ENCODE results near the gene SLC35F2. TPM values are rescaled to one million over a fixed set of nuclear protein-coding genes. Genes with fewer than 3 reads are reported as not detected.

Gene SLC35F2, protein sequence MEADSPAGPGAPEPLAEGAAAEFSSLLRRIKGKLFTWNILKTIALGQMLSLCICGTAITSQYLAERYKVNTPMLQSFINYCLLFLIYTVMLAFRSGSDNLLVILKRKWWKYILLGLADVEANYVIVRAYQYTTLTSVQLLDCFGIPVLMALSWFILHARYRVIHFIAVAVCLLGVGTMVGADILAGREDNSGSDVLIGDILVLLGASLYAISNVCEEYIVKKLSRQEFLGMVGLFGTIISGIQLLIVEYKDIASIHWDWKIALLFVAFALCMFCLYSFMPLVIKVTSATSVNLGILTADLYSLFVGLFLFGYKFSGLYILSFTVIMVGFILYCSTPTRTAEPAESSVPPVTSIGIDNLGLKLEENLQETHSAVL
- polyA plus RNA-seq, result 0.59 and 0.60 TPM in 2 replicates
- polyA minus RNA-seq, result not detected in 2 replicates

DNA sequence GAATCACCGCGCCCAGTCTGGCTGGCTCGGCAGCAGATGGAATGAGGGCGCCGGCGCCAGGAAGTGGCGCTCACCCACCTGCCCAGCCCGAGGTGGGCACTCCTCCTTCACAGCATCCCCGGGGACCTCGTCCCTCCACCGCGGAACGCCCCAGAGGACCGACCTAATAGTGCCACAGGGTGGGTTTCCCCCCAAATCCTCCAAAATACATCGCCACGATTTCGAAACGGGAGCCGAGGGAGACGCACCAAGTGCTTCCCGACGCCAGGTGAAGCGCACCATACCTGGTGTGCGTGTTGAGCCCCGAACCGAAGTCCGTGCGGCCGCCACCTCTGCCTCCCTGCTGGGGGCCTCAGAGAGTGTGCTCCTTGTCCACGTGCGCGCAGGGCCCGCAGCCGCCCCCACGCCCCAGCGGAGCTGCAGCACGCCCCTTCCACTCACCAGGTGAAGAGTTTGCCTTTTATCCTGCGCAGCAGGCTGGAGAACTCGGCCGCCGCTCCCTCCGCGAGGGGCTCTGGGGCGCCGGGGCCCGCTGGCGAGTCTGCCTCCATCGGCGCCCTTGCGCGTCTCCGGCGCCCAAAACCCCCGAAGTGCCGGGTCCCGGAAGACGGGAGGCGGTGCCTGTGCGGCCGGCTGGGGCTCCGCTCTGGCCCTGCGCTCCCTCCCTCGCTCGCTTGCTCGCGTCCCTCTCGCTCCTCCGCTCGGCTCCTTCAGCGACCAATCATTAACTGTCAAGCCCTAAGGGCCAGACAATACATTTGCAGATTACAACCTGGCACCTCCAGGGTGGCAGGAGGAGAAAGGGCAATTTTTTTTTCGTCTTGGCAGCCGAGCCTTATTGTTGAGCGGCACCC lies at the start of gene SLC35F2:
SLC35F2 (minus strand) TSS at position 571 of the 854 bp plus-strand sequence; CDS start at position 551, 20 bp downstream.
- no peaks in the 10 kb centered on the region for H3K9me2 ChIP-seq (ENCODE audit: insufficient read depth, low read length)
- H3K27me3 ChIP-seq (ENCODE audit: insufficient read depth, low read depth, low read length), result peaks cover 45% of the 10 kb centered on the region
- no peak within 1 kb of the TSS for H2AFZ ChIP-seq (ENCODE audit: low read depth, low read length)
- no peak within 1 kb of the TSS for H3K27ac ChIP-seq (ENCODE audit: low read length)
- H3F3A ChIP-seq (ENCODE audit: insufficient read depth, low read length, poor library complexity, severe bottlenecking), result no peaks in the 10 kb centered on the region
- H3K36me3 ChIP-seq (ENCODE audit: insufficient read depth, low read length), result no peaks in the 10 kb centered on the region
- peak within 1 kb of the TSS; percentile 77 for H3K4me3 ChIP-seq (ENCODE audit: low read length)
- TF ChIP-seq, protein P1, sequence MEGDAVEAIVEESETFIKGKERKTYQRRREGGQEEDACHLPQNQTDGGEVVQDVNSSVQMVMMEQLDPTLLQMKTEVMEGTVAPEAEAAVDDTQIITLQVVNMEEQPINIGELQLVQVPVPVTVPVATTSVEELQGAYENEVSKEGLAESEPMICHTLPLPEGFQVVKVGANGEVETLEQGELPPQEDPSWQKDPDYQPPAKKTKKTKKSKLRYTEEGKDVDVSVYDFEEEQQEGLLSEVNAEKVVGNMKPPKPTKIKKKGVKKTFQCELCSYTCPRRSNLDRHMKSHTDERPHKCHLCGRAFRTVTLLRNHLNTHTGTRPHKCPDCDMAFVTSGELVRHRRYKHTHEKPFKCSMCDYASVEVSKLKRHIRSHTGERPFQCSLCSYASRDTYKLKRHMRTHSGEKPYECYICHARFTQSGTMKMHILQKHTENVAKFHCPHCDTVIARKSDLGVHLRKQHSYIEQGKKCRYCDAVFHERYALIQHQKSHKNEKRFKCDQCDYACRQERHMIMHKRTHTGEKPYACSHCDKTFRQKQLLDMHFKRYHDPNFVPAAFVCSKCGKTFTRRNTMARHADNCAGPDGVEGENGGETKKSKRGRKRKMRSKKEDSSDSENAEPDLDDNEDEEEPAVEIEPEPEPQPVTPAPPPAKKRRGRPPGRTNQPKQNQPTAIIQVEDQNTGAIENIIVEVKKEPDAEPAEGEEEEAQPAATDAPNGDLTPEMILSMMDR (IDR thresholded peaks at IDR 0.05; ENCODE audit: poor library complexity, severe bottlenecking), result no peak
- peak; percentile 65 for TF ChIP-seq MXI1 (conservative IDR thresholded peaks at IDR 0.05; ENCODE audit: poor library complexity, severe bottlenecking)
- H3K9ac ChIP-seq (ENCODE audit: low read length), result peak within 1 kb of the TSS; percentile 37
- no peaks in the 10 kb centered on the region for H3K9me3 ChIP-seq (ENCODE audit: low read length)
- H3K79me2 ChIP-seq (replicated peaks; ENCODE audit: insufficient read depth, low read length), result no peaks in the 10 kb centered on the region
- H3K4me2 ChIP-seq (ENCODE audit: low read length), result peak within 1 kb of the TSS; percentile 55
- H4K20me1 ChIP-seq (ENCODE audit: insufficient read depth), result no peaks in the 10 kb centered on the region

DNA sequence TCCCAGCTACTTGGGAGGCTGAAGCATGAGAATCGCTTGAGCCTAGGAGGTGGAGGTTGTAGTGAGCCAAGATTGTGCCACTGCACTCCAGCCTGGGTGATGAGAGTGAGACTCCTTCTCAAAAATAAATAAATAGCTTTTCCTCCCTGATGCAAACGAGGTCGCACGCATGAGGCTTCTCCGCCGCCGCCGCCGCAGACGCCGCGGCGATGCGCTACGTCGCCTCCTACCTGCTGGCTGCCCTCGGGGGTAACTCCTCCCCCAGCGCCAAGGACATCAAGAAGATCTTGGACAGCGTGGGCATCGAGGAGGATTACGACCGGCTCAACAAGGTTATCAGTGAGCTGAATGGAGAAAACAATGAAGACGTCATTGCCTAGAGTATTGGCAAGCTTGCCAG lies 49.6 kb upstream of the SLC35F2 start:
- Histone ChIP-seq H3K36me3 (ENCODE audit: insufficient read depth, low read length) (no peaks in the 10 kb centered on the region), H3K9me2 (ENCODE audit: insufficient read depth, low read length) (no peaks in the 10 kb centered on the region), H2AFZ (ENCODE audit: low read depth, low read length) (no peak overlapping the region), H3K4me2 (ENCODE audit: low read length) (no peak overlapping the region), H3K4me3 (ENCODE audit: low read length) (no peak overlapping the region), H3K27me3 (ENCODE audit: insufficient read depth, low read depth, low read length) (no peaks in the 10 kb centered on the region), H3K27ac (ENCODE audit: low read length) (no peak overlapping the region), H4K20me1 (ENCODE audit: insufficient read depth) (no peaks in the 10 kb centered on the region), H3K9me3 (ENCODE audit: low read length) (no peaks in the 10 kb centered on the region), H3F3A (ENCODE audit: insufficient read depth, low read length, poor library complexity, severe bottlenecking) (no peaks in the 10 kb centered on the region), H3K79me2 (replicated peaks; ENCODE audit: insufficient read depth, low read length) (no peaks in the 10 kb centered on the region), H3K9ac (ENCODE audit: low read length) (no peak overlapping the region)
- no peak for TF ChIP-seq EZH2 (IDR thresholded peaks at IDR 0.05; ENCODE audit: borderline replicate concordance, insufficient read depth, low read length, poor library complexity, severe bottlenecking)
- TF ChIP-seq POLR2AphosphoS5 (IDR thresholded peaks at IDR 0.05), result no peak
- TF ChIP-seq, protein P1 (IDR thresholded peaks at IDR 0.05; ENCODE audit: poor library complexity, severe bottlenecking), result no peak
- no peak for TF ChIP-seq SMC3 (conservative IDR thresholded peaks at IDR 0.05; ENCODE audit: poor library complexity)

DNA sequence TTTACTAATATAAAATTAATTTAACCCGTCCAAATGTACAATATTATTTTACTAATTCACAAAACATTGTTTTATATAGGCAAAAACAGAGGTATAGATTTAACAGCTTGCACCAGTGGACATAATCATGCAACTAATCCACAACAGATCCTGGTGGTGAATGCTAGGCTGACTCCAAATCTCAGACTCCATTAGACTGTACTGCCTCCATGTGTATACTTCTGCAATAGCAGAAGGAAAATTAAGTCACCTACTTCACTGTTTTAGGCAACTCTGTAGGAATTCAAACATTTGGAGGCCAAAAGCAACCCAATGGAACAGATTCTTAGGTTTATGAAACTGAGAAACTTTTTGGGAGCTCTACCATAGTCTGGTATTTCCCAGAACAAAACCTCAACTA lies 39.7 kb upstream of the SLC35F2 start:
- Histone ChIP-seq H3K79me2 (replicated peaks; ENCODE audit: insufficient read depth, low read length) (no peaks in the 10 kb centered on the region), H3F3A (ENCODE audit: insufficient read depth, low read length, poor library complexity, severe bottlenecking) (no peaks in the 10 kb centered on the region), H2AFZ (ENCODE audit: low read depth, low read length) (no peak overlapping the region), H3K27me3 (ENCODE audit: insufficient read depth, low read depth, low read length) (no peaks in the 10 kb centered on the region), H3K36me3 (ENCODE audit: insufficient read depth, low read length) (no peaks in the 10 kb centered on the region), H3K9me2 (ENCODE audit: insufficient read depth, low read length) (no peaks in the 10 kb centered on the region), H3K4me3 (ENCODE audit: low read length) (no peak overlapping the region), H3K9ac (ENCODE audit: low read length) (no peak overlapping the region), H3K9me3 (ENCODE audit: low read length) (no peaks in the 10 kb centered on the region), H4K20me1 (ENCODE audit: insufficient read depth) (no peaks in the 10 kb centered on the region), H3K27ac (ENCODE audit: low read length) (no peak overlapping the region), H3K4me2 (ENCODE audit: low read length) (no peak overlapping the region)
- TF ChIP-seq SMC3 (conservative IDR thresholded peaks at IDR 0.05; ENCODE audit: poor library complexity) (no peak), EP300 (conservative IDR thresholded peaks at IDR 0.05; ENCODE audit: poor library complexity, severe bottlenecking) (no peak), TAF1 (IDR thresholded peaks at IDR 0.05; ENCODE audit: low read depth) (no peak), POLR2AphosphoS5 (IDR thresholded peaks at IDR 0.05) (no peak), MXI1 (conservative IDR thresholded peaks at IDR 0.05; ENCODE audit: poor library complexity, severe bottlenecking) (no peak), EZH2 (IDR thresholded peaks at IDR 0.05; ENCODE audit: borderline replicate concordance, insufficient read depth, low read length, poor library complexity, severe bottlenecking) (no peak)
- TF ChIP-seq, protein P2, sequence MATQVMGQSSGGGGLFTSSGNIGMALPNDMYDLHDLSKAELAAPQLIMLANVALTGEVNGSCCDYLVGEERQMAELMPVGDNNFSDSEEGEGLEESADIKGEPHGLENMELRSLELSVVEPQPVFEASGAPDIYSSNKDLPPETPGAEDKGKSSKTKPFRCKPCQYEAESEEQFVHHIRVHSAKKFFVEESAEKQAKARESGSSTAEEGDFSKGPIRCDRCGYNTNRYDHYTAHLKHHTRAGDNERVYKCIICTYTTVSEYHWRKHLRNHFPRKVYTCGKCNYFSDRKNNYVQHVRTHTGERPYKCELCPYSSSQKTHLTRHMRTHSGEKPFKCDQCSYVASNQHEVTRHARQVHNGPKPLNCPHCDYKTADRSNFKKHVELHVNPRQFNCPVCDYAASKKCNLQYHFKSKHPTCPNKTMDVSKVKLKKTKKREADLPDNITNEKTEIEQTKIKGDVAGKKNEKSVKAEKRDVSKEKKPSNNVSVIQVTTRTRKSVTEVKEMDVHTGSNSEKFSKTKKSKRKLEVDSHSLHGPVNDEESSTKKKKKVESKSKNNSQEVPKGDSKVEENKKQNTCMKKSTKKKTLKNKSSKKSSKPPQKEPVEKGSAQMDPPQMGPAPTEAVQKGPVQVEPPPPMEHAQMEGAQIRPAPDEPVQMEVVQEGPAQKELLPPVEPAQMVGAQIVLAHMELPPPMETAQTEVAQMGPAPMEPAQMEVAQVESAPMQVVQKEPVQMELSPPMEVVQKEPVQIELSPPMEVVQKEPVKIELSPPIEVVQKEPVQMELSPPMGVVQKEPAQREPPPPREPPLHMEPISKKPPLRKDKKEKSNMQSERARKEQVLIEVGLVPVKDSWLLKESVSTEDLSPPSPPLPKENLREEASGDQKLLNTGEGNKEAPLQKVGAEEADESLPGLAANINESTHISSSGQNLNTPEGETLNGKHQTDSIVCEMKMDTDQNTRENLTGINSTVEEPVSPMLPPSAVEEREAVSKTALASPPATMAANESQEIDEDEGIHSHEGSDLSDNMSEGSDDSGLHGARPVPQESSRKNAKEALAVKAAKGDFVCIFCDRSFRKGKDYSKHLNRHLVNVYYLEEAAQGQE (IDR thresholded peaks at IDR 0.05; ENCODE audit: borderline replicate concordance), result no peak
- TF ChIP-seq, protein P1 (IDR thresholded peaks at IDR 0.05; ENCODE audit: poor library complexity, severe bottlenecking), result no peak
